Fibroblast of mammary gland (primary cell): ENCODE measurements around the gene CACNA2D1.

ENCODE experiments used
- DNase-seq: peaks from one replicate; pipeline ENCODE4 v3.0.0-alpha.2; 2010; ENCODE audit warnings: low read depth
- H3K4me3 ChIP-seq: 2 replicates; pipeline ENCODE4 v1.5.1; 2011; ENCODE audit warnings: low read depth, mild to moderate bottlenecking, low read length, moderate library complexity; ENCODE audit not compliant: control insufficient read depth
- CTCF ChIP-seq: conservative IDR thresholded peaks from 2 replicates; pipeline ENCODE4 v1.5.1; 2011; ENCODE audit warnings: low read depth, low read length, inconsistent platforms; ENCODE audit not compliant: control insufficient read depth, insufficient read depth

The CACNA2D1 gene

GRCh38 chr7:82098414-82098813, 345.2 kb downstream of the CACNA2D1 start:
- peak; percentile 11 for DNase-seq
- no peak for TF ChIP-seq CTCF

GRCh38 chr7:82091126-82091684, 352.4 kb downstream of the CACNA2D1 start:
- H3K4me3 ChIP-seq = no peak overlapping the region

More at GRCh38 chr7:82098414-82098813, 345.2 kb downstream of the CACNA2D1 start:
- H3K4me3 ChIP-seq = no peak overlapping the region

DNA sequence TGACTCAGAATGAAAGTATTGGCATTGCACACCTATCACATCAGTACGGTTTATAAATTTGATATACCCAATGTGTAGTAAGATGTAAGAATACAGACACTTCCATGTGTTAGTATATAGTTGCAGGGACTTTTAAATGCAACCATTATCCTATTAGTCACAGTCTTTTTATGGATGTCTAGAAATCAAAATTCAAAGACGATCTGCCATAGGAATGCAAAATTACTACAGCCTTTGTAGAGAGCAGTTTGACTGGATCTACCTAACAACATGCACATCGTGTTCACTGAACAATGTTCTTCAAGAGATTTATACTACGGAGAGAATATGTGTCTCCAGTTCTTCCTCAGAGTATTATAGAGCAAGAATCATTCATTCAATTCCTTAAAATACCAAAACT, 356.5 kb downstream of the CACNA2D1 start:
- no peak for DNase-seq
- no peak for TF ChIP-seq CTCF
- H3K4me3 ChIP-seq = no peak overlapping the region

More at GRCh38 chr7:82091126-82091684, 352.4 kb downstream of the CACNA2D1 start:
- no peak for DNase-seq
- TF ChIP-seq CTCF = no peak

- no peak for DNase-seq
- H3K4me3 ChIP-seq = no peak overlapping the region
- no peak for TF ChIP-seq CTCF
Measured at GRCh38 chr7:82085116-82085515, 358.5 kb downstream of the CACNA2D1 start.

DNA sequence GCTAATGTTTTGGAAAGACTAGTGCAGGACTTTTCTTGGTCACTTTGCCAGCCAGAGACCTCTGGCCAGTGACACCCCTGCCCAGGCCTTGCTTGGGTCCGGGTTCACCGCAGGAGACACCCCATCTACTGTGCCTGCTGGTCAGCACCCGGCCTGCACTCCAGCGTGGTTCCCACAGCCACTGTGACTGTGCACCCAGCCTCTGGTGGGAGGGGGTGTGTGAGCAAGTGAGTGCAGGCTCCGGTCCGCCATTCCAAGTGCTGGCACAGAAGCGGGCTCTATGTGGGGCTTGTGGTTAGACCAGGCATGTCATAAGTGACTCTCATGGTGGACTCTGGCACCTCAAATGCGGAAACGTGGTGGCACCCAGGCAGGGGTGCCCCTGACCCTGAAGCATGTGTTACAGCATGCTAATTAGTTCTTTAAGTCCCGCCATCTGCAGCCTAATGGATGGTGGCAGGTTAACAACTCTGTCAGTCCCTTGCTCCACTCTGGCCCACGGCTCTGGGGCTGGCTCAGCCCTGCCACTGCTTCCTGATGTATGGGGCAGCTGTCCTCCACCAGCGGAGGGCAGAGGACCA, 361.8 kb downstream of the CACNA2D1 start:
- DNase-seq = no peak
- TF ChIP-seq CTCF = no peak
- no peak overlapping the region for H3K4me3 ChIP-seq

- no peak for TF ChIP-seq CTCF
- no peak overlapping the region for H3K4me3 ChIP-seq
- DNase-seq = no peak
Measured at GRCh38 chr7:82080254-82080927, 363.2 kb downstream of the CACNA2D1 start.

DNA sequence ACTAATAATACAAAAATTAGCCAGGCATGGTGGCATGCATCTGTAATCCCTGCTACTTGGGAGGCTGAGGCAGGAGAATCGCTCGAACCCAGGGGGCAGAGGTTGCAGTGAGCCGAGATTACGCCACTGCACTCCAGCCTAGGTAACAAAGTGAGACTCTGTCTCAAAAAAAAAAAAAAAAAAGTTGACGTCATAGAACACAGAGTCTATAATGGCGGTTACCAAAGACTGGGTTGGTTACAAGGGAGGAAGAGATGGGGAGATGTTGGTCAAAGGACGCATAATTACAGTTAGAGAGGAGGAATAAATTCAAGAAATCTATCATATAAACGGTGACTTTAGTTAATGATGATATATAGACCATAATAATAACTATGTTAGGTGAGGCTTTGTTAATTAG, 364.1 kb downstream of the CACNA2D1 start:
- no peak overlapping the region for H3K4me3 ChIP-seq
- no peak for DNase-seq
- no peak for TF ChIP-seq CTCF
